IMR-90 (cell line): ENCODE data around the gene TM4SF20.
A peak's percentile ranks its signal among the peaks of the same experiment; 100 is the strongest.

ENCODE experiments used
- BHLHE40 ChIP-seq: fragments of 150-350 bp; IDR thresholded peaks from 2 replicates; pipeline ENCODE4 v1.6.1; 2016; ENCODE audit warnings: mild to moderate bottlenecking, low read depth, low read length
- CEBPB ChIP-seq: IDR thresholded peaks from 2 replicates; pipeline ENCODE4 v1.6.1; 2012; ENCODE audit warnings: low read depth, low read length, improper control_type of control experiment
- CHD1 ChIP-seq: IDR thresholded peaks from 2 replicates; pipeline ENCODE4 v1.6.1; 2012; ENCODE audit warnings: low read depth, low read length, improper control_type of control experiment
- FOS ChIP-seq: fragments of 150-350 bp; IDR thresholded peaks from 2 replicates; pipeline ENCODE4 v1.6.1; 2016; ENCODE audit warnings: low read depth, low read length
- MXI1 ChIP-seq: IDR thresholded peaks from 2 replicates; pipeline ENCODE4 v1.6.1; 2012; ENCODE audit warnings: low read depth, mild to moderate bottlenecking, low read length, moderate library complexity, borderline replicate concordance
- POLR2A ChIP-seq: IDR thresholded peaks from 2 replicates; pipeline ENCODE4 v1.6.1; 2012; ENCODE audit warnings: mild to moderate bottlenecking, low read depth, low read length
- RFX5 ChIP-seq: IDR thresholded peaks from 2 replicates; pipeline ENCODE4 v1.8.0; 2012; ENCODE audit warnings: low read depth, mild to moderate bottlenecking, low read length, moderate library complexity
- SMC3 ChIP-seq: fragments of 150-350 bp; IDR thresholded peaks from 2 replicates; pipeline ENCODE4 v1.6.1; 2016; ENCODE audit warnings: low read depth, mild to moderate bottlenecking, antibody characterized with exemption, low read length, moderate library complexity
- USF2 ChIP-seq: fragments of 150-350 bp; IDR thresholded peaks from 2 replicates; pipeline ENCODE4 v1.6.1; 2017; ENCODE audit warnings: mild to moderate bottlenecking, antibody characterized with exemption, low read length, low read depth
- TF ChIP-seq, protein P1 (sequence below): conservative IDR thresholded peaks from 2 replicates; pipeline ENCODE4 v1.5.1; 2012; ENCODE audit warnings: mild to moderate bottlenecking, low read depth, low read length, improper control_type of control experiment

DNA sequence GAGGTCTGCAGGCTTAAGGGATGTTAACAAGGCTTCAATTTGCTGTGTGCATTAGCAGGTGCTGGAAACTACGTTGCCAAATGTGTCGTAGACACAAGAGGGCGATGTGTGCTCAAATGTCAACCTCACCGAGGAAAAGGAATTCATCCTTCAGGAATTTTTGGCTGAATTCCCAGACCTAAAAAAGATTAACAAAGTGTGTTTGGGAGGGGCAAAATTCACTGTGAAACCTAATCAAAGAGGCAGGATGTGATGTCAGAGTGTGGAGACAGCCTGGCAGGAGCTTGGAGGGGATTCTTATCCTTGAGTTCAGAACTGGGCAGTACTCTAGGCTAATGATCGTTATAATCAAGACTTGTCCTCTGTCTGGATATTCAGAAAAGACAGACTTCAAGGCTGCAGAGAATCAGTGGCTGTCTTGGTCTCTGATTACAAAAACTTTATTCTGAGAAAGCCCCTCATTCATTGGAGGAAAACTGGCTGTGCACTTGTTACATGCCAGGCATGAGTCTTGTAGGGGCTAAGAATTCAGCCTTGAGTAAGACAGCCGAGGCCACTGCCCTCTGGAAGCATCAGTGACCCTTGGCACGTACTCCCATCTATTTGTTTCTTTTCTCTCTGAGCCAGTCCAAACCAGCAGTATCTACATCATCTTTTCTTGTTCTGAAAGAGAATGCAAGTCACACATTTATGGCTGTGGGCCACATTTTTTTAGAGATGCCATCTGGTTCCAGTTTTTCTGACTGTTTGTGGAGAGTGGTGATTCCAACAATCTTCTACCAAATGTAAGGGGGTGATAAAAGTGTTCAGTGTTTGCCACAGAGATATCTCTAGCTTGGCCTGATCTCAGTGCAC is 27.3 kb upstream of the TM4SF20 start:
- TF ChIP-seq POLR2A (no peak), CEBPB (0 out of 2 replicates have a peak, but pooled peaks have one; percentile 27), RFX5 (no peak), USF2 (no peak), CHD1 (no peak), MXI1 (no peak), FOS (peak; percentile 37; the same call in 1 of the 2 replicates), BHLHE40 (0 out of 2 replicates have a peak, but pooled peaks have one; percentile 21), SMC3 (peak; percentile 90)
- TF ChIP-seq, protein P1, sequence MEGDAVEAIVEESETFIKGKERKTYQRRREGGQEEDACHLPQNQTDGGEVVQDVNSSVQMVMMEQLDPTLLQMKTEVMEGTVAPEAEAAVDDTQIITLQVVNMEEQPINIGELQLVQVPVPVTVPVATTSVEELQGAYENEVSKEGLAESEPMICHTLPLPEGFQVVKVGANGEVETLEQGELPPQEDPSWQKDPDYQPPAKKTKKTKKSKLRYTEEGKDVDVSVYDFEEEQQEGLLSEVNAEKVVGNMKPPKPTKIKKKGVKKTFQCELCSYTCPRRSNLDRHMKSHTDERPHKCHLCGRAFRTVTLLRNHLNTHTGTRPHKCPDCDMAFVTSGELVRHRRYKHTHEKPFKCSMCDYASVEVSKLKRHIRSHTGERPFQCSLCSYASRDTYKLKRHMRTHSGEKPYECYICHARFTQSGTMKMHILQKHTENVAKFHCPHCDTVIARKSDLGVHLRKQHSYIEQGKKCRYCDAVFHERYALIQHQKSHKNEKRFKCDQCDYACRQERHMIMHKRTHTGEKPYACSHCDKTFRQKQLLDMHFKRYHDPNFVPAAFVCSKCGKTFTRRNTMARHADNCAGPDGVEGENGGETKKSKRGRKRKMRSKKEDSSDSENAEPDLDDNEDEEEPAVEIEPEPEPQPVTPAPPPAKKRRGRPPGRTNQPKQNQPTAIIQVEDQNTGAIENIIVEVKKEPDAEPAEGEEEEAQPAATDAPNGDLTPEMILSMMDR, result peak; percentile 96
